SU-DHL-6 (cell line): ENCODE measurements around the gene SMOC1.

ENCODE experiments used
- EZH2phosphoT487 ChIP-seq: fragments of 200-600 bp; sonication (generic), shearing (Covaris generic); conservative IDR thresholded peaks from 2 replicates; pipeline ENCODE4 v1.6.1; 2018; ENCODE audit warnings: mild to moderate bottlenecking, antibody characterized with exemption, low read length, moderate library complexity, mixed read lengths
- TF ChIP-seq, protein P1 (sequence below): fragments of 200-600 bp; sonication (generic); IDR thresholded peaks from one replicate; pipeline ENCODE4 v1.5.1; 2017; ENCODE audit warnings: antibody characterized with exemption, mild to moderate bottlenecking, low read length, moderate library complexity; ENCODE audit not compliant: insufficient read depth, poor library complexity, severe bottlenecking

DNA sequence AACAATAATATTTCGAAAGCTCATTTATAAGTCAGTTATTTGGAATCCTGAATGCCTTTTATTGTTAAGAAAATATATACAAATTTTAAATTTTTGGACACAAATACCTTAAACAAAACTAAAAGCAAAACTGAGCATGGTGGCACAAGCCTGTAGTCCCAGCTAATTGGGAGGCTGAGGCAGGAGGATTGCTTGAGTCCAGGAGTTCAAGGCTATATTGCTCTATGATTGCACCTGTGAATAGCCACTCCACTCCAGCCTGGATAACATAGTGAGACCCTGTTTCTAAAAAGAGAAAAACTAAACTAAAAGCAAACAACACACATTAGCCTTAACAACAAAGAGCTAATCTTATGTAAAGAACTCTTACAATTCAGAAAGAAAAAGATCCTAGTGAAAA, 78.8 kb downstream of the SMOC1 start:
- TF ChIP-seq, protein P1, sequence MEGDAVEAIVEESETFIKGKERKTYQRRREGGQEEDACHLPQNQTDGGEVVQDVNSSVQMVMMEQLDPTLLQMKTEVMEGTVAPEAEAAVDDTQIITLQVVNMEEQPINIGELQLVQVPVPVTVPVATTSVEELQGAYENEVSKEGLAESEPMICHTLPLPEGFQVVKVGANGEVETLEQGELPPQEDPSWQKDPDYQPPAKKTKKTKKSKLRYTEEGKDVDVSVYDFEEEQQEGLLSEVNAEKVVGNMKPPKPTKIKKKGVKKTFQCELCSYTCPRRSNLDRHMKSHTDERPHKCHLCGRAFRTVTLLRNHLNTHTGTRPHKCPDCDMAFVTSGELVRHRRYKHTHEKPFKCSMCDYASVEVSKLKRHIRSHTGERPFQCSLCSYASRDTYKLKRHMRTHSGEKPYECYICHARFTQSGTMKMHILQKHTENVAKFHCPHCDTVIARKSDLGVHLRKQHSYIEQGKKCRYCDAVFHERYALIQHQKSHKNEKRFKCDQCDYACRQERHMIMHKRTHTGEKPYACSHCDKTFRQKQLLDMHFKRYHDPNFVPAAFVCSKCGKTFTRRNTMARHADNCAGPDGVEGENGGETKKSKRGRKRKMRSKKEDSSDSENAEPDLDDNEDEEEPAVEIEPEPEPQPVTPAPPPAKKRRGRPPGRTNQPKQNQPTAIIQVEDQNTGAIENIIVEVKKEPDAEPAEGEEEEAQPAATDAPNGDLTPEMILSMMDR = no peak
- TF ChIP-seq EZH2phosphoT487 = no peak
